Activated CD4-positive, alpha-beta T cell treated with anti-CD3 and anti-CD28 coated beads, Interleukin-2, amount 50 U/mL, for 24 hours (primary cell): Measurements from ENCODE around the gene TAS2R10.

Experiments
- DNase-seq, 2 donors: peaks; one replicate each; pipeline ENCODE4 v3.0.0-alpha.2; 2020; ENCODE audit warnings: low read depth in 1 of 2, low spot score in 1 of 2

The TAS2R10 gene

GRCh38 chr12:10779103-10779502 lies 47.1 kb downstream of the TAS2R10 start:
- no peak for DNase-seq
